Right kidney (tissue), 9 donors: ENCODE results near the gene FAAP24.
"Not testable (repeated sequence)": the region's sequence is repeated elsewhere in the genome, so short reads cannot be mapped to it uniquely, and the experiment has no call there.

Experiments
- DNase-seq: peaks from one replicate; pipeline ENCODE4 v3.0.0-alpha.2; 2016
- long read RNA-seq, 8 donors: transcript quantifications; one replicate each; lab custom pipeline, GENCODE V29; 2026

FAAP24 gene, protein sequence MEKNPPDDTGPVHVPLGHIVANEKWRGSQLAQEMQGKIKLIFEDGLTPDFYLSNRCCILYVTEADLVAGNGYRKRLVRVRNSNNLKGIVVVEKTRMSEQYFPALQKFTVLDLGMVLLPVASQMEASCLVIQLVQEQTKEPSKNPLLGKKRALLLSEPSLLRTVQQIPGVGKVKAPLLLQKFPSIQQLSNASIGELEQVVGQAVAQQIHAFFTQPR
- long read RNA-seq, donor 1, partial matches to known transcripts, result 0 of 1 reads
- long read RNA-seq, donor 1, other reads (novel, unspliced or antisense), result 0 of 1 reads
- long read RNA-seq, donor 2, result 0 reads
- long read RNA-seq, donor 3, partial matches to known transcripts, result 0 of 1 reads
- long read RNA-seq, donor 3, other reads (novel, unspliced or antisense), result 0 of 1 reads
- long read RNA-seq, donor 4, partial matches to known transcripts, result 0 of 1 reads
- long read RNA-seq, donor 4, other reads (novel, unspliced or antisense), result 0 of 1 reads
- long read RNA-seq, donor 5, partial matches to known transcripts, result 6 of 7 reads
- long read RNA-seq, donor 5, other reads (novel, unspliced or antisense), result 0 of 7 reads
- long read RNA-seq, donor 6, result 0 reads
- long read RNA-seq, donor 7, result 0 reads
- long read RNA-seq, donor 8, partial matches to known transcripts, result 0 of 1 reads
- long read RNA-seq, donor 8, other reads (novel, unspliced or antisense), result 0 of 1 reads

DNA sequence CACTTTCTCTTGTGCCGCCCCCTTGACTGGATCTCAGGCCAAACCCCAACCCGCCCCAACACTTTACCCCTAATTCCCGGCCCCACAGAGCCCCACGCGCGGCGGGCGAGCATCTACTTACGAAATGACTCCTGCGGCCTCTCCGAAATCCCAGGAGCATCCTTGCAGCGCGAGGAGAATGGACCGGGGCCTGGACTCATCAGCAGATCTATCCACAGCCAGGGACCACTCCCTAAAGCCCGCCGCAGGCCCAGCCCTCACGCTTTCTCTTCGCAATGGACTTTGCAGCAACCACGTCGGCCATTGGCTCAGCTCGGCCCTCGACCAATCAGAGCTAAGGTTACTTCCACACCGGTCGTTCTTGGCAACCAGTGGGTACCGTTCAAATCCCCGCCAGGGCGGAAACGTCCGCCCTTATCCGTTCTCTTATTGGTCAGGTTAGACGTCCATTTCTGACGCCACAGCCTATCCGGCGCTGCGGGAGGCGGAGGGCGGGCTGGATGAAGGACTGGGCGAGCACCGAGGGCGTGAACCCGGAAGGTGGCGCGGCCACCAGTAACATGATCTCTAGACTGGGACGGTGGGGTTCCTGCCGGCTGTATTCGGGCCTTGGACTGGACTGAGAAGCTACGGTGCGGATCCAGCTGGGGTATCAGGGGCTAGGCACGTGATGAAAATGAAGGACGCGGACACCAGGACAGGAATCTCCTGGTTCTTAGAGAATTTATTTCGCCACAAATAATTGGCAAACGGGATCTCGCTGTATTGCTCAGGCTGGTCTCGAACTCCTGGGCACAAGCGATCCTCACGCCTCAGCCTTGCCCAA is at the start of gene FAAP24, which contains the start of gene CEP89:
Gene FAAP24 (plus strand): TSS at position 528 of the 826 bp plus-strand sequence. CDS start 955 bp downstream, outside the sequence.
Gene CEP89 (minus strand): TSS at position 244 of the 826 bp plus-strand sequence. CDS start 84 bp downstream, at position 160.
- peak; percentile 96 for DNase-seq

DNA sequence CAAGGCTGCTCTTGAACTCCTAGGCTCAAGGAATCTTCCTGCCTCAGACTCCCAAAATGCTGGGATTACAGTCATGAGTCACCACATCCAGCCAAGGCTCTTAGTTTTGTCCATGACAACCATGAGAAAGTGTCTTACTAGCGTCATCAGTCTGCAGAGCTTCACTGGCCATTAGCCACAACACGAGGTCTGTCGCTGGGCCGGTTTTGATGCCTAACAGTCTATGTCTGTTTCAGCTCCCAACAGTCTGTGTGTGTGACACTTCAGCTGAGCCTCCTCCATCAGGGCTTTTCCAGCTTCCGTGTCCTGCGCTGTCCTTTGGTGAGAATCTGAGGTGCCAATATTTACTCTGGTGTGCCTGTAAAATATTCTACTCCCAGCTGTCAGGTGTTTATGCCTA is 47.8 kb upstream of the FAAP24 start:
- DNase-seq, result no peak

DNA sequence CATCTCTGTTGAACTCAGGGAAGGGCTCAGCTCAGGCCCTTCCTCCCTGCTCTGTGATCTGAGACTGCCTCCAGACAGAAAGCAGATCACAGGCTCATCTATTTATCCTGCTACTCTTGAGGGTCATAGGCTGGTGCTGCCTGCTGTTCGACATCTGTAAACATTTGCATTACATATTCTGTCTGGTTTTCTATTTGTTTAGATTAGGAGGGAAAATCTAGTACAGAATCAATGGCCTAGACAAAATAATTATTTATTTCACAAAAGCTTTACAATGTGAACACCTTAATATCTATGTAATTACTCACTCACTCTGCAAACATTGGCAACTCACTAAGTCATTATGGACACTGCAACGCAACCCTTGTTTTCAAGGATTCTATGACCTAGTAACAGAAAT is 43.2 kb upstream of the FAAP24 start:
- no peak for DNase-seq

DNA sequence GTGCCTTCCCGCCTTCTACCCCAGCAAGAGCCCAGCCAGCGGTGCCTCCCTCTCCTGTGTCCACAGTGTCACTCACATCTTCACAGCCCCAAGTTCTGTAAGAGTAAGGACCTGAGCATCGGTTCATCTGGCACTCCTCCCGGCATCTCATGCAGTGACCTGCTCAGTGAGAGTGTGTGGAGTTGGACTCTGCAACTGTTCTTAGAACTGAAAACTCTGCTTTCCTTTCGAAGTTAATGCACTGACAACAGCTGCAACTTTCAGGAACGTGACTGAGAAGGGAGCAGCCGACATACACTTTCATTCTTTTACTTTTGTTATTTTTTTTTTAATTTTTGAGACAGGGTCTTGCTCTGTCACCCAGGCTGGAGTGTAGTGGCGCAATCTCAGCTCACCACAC is 41.5 kb upstream of the FAAP24 start:
- no peak for DNase-seq

DNA sequence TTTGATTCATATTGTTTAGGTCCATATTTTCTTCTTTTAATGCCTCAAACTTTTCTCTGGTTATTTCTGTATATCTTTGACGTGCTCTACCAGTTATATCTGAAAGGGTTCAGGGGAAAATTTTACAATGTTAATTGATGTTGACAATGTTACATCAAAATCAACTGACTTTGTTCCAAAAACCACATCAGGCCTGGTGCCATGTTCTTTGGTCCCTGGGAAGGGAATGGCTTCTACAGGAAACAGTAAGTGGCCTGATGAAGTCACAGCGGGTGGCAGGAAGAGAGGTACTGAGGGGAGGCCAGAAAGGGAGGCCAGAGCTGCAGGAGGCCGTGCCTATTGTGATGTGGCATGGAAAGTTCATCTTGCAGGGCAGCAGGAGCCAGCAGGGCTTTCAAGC is 38.5 kb upstream of the FAAP24 start:
- DNase-seq, result no peak

DNA sequence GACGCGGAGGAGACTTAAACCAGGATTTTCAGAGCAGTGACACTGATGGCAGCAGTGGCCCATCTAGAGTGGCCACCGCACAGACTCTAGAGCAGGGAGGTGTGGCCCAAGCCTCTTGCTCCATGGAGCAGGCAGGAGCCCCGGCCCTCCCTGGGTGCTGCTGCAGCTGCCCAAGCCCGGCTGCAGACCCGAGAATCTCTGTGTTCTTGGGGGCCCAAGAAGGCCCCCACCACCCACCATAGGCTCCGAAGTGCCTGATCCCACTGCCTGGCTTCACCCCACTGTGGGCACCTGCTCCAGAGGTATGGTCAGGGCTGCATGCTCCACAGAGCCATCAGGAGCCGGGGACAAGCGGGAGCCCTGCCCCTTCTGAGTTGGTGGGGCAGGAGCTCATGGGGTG is 36.4 kb upstream of the FAAP24 start:
- DNase-seq, result no peak

DNA sequence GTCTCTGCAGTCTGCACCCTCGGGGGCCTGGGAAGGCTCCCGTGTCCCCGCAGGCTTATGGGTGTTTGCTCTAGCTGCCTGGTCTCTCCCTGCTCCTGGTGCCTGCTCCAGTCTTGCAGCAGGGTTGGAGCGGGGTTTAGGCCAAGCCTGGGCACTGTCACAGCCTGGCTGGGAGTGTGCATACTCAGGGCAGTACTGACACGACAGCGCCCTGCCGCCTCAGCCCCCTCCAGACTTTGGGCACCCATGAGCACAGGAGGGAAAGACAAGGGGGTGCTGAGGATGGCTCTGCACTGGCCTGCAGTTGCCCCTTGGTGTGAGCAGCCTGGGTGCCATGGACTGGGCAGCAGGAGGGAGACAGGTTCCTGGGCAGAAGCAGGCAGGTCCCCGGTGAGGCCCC is 36.0 kb upstream of the FAAP24 start:
- DNase-seq, result no peak

DNA sequence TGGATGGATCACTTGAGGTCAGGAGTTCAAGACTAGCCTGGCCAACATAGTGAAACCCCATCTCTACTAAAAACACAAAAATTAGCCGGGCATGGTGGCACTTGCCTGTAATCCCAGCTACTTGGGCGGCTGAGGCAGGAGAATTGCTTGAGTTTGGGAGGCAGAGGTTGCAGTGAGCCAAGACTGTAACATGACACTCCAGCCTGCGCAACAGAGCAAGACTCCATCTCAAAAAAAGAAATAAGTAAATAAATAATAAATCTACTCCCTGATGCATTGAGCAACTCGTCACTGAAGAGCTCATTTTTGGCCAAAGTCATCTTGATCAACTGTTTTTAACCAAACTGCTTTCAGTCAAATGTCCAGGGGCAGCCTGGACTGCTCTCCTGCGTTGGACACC is 30.8 kb upstream of the FAAP24 start:
- DNase-seq, result not testable (repeated sequence)

DNA sequence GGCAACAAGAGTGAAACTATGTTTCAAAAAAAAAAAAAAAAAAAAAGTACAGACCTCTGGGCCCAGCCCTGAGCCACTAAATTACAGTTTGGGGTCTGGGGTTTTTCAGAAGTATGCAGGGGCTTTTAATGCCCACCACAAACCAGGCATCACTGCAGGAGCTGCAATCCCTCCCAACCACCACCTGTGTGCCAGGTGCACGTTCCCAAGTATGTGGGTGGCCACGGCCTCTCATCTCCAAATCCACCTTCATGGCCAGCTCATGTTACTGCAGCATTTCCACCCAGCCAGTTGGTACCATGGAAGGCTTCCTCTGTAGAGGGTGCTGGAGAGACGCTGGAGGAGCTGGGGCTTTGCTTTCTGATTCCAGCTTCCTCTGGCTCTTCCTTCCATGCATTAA is 26.8 kb upstream of the FAAP24 start:
- no peak for DNase-seq

DNA sequence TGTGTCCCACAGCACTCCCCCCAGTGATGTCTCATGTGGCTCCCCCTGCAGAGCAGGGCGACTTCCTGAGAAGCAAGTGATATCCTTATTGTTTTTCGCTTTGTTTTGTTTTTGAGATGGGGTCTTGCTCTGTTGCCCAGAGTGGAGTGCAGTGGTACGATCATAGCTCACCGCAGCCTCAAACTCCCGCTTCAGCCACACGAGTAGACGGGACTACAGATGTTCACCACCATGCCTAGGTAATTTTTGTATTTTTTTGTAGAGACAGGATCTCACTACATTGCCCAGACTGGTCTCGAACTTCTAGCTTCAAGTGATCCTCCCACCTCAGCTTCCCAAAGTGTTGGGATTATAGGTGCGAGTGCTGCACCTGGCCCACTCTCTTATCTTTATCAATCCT is 5.3 kb upstream of the FAAP24 start:
- no peak for DNase-seq

DNA sequence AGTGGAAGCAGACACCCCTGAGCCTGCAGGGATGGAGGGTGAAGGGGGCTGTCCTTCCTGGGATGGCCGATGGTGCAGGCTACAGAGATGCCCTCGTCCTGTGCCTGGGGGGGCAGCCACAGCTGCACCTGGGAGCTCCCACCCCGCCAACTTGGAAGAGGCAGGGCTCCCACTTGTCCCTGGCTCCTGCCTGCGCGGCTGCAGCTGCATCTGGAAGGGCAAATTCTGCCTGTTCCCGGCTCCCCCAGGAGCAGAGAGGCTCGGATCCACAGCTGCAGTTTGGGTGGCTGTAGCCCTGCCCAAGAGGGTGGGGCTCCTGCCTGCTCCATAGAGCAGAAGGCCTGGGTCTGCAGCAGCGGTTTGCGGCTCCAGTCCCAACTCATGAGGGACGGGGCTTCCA is 2.5 kb upstream of the FAAP24 start:
- no peak for DNase-seq

DNA sequence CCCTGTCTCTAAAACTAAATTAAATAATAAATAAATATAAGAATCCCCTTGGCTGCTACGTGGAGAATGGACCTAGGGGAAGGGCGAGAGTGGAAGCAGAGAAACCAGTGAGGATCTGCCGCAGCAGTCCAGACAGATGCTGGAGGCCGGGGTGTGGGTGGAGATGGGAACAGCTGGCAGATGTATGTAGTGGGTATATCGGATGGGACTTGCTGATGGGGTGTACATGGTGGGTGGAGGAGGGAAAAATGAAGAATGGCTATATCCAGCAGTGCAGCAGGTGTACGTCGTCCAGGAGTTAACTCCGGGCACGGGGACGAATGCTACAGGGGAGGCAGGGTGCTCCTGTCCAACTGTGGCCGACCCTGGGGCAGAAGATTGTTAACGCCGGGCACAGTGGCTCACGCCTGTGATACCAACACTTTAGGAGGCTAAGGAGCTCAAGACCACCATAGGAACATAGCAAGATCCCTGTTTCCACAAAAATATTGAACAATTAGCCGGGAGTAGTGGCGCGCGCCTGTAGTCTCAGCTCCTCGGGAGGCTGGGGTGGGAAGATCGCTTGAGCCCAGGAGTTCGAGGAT is 938 bp upstream of the FAAP24 start:
- DNase-seq, result no peak

DNA sequence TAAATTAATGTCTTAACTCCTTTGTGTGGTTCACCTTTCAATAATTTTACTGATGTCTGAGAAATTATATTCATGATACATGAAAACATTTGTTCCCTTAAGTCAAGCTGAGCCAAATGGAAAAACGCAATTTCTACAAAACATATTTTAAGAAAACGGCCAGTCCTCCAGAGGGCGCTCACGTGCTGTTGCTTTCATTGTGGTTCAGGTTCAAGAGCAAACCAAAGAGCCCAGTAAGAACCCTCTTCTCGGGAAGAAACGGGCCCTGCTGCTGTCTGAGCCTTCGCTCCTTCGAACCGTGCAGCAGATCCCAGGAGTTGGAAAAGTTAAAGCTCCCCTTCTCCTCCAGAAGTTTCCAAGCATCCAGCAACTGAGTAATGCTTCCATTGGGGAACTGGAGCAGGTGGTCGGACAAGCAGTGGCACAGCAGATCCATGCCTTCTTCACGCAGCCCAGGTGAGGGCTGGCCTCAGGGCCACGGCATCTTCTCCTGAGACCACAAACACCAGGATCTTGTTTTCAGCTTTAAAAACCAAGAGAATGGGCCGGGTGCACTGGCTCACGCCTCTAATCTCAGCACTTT is 4.3 kb downstream of the FAAP24 start:
- peak; percentile 36 for DNase-seq

DNA sequence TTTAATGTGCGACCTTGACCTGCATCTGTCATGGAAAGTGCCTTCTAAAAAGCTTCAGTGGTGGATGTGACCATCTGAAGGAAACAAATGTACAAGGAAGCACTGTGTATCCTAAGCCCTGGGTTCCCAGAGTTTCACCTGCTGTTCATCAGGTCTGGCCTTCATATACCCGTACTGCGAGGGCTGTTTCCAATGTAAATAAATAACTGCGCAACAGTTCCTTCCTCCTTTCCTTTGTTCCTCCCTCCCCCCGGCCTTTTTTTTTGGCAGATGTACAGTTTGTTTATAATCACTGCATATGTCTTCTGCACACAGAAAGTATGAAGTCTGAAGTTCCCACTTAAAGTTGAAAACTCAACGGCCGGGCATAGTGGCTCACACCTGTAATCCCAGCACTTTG is 5.2 kb downstream of the FAAP24 start:
- no peak for DNase-seq

DNA sequence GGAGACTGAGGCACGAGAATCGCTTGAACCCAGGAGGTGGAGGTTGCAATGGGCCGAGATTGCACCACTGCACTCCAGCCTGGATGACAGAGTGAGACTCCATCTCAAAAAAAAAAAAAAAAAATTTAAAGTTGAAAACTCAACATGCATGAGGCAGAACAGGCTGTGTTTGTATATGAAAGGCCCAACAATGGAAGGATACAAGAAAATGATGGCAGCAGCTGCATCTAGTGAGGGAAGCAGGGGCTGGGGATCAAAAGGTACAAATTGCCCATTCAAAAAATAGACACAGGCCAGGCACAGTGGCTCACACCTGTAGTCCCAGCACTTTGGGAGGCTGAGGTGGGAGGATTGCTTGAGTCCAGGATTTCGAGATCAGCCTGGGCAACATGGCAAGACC is 5.8 kb downstream of the FAAP24 start:
- not testable (repeated sequence) for DNase-seq

DNA sequence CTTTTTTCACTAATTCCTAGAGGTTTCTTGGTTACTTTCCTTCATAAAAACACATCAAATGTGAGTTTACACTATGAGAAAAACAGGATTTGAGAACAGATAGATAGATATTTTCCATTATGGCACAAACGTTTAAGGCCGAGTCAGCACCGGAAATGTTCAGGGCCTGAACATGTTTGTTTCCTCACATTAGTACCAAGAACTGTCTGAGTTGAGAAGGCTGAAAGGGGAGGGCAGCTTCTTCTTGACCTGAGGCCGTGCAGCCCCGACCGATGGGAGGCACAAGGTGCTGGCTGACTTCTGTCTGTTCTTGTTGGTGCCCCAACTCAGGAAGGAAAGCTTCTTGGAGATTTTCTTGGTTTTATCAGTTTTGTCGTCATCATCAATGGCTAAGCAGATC is 7.8 kb downstream of the FAAP24 start:
- DNase-seq, result not testable (repeated sequence)

DNA sequence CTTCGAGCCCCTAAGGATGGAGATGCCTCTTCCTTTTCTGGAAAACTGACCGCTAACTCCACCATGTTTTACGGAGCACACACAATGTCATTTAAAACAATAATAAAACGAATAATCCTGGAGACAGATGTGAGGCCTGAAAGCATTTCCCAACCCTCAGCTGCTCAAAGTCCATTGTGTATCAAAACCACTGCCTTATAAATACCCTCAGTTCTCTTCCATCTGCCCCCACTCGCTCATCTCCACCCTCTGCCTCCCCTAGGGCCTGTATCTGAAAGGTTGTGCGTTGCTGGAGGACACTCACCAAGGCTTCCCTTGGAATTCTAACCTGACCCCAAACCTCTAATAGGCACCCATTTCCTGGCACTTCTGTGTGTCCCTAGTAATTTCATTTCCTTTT is 10.4 kb downstream of the FAAP24 start:
- not testable (repeated sequence) for DNase-seq

DNA sequence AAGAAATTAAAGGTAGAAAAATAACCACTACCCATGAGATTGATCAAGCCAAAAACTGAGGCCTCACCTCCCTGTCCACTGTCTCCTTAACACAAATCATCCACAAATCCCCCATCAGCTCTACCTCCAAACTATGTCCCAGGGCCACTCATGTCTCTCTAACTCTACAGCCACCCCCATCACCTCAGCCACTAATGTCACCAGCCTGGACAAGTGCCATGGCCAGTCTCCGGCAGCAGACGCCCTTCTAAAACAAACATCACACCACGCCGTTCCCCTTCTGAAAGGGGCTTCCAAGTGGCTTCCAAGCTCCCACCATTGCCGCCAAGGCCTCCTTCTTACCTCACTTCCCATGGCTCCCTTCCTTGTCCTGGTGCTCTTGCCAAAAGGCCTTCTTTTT is 16.2 kb downstream of the FAAP24 start:
- not testable (repeated sequence) for DNase-seq

DNA sequence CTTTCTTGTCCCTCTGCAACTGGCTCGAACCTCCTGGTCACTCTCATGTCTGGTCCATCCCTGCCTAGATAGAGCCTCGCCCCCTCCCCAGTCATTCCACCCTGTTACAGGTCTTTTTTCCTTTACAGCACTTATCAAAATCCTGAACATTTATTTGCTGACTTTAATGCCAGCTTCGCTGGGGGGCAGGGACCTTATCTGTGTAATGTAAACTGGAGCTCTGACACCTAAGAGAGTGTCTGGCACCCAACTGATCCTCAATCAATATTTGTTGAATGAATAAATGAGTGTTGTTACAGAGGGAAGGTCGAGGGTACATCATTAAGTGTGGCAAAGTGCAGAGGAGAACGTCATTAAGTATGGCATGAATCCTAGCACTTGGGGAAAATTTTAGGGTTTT is 16.7 kb downstream of the FAAP24 start:
- no peak for DNase-seq

DNA sequence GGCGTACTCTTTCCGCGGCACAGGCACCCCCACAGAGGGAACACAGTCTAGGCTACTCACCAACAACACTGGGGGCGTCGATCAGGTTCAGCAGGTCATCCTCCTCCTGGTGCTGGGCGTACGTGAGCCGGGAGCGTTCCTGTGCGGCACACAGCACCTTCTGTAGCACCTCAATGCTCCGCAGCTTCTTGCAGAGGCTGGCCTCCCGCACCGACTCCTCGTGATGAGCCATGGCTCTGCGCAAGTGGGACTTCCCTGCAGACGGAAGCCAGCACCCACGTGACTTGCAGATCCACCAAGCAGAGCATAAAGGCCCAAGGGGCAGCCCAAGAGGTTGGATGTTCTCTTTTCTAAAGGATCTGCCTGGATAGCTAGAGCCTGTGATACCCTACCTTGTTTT is 23.9 kb downstream of the FAAP24 start:
- DNase-seq, result not testable (repeated sequence)

DNA sequence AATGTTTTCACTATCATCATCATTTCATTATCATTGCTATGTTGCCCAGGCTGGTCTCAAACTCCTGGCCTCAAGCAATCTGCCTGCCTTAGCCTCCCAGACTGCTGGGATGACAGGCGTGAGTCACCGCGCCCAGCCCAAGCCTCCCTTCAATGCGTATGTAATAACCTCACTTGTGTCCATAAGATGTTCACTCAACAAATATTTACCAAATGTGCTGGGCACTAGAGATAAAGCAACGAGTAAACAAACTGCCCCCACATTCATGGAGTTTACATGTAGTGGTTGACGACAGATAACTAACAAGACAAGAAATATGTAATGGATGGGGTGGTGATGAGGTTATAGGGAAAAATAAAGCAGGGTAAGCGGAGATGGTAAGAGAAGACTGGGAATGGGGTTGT is 25.0 kb downstream of the FAAP24 start:
- DNase-seq, result not testable (repeated sequence)
